ENCODE data around the gene TRPM1.
"Not testable (repeated sequence)": the region's sequence is repeated elsewhere in the genome, so short reads cannot be mapped to it uniquely, and the experiment has no call there.

Gene TRPM1

DNA sequence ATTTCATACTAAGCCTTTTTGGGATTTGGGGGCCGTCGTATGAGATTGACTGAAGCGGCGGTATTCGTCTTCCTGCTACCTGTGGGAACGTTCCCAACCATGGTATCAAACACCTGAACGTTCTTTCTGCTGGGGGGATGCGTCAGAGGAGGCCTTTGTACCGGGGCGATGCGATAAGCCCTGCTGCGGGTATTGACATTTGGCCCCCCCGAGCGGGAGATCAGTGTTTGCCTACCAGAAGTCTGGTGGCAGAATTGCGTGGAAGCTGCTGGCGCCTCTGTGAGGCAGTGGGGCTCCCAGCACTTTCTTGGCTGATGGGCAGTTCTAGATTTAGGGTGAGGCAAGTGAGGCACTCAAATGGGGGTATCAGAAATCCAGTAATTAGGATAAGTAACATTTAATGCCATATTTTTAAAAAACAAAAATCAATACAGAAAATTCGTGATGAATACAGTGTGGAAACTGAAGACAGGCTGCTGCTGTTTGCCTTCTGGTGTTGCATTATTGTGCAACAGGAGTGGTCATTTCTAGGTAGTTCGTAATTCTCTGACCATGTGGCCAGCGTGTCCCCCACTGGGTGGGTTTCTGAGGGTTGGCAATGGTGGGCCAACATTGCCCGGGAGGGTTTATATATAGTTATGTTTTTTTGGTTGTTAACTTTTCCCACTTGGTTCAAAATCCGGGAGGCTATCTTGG, 12.7 kb downstream of the TRPM1 start:
- no peak for DNase-seq
- in situ Hi-C loops (cut with HindIII; ENCODE audit: low pct_ligation_motif_present, low pct_unique_long_range_greater_than_20kb, low sequenced_read_pairs), result no loop called here

DNA sequence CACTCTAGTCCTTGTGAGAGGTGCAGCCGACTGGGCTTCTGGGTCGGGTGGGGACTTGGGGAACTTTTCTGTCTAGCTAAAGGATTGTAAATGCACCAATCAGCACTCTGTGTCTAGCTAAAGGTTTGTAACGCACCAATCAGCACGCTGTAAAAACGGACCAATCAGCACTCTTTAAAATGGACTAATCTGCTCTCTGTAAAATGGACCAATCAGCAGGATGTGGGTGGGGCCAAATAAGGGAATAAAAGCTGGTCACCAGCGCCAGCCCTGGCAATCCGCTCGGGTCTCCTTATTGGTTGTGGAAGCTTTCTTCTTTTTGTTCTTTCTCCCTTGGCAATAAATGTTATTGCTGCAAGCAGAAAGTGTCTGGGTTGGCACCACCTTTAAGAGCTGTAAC, 13.5 kb downstream of the TRPM1 start:
- in situ Hi-C loops (cut with HindIII; ENCODE audit: low pct_ligation_motif_present, low pct_unique_long_range_greater_than_20kb, low sequenced_read_pairs); DNase-seq: not testable (repeated sequence)

DNA sequence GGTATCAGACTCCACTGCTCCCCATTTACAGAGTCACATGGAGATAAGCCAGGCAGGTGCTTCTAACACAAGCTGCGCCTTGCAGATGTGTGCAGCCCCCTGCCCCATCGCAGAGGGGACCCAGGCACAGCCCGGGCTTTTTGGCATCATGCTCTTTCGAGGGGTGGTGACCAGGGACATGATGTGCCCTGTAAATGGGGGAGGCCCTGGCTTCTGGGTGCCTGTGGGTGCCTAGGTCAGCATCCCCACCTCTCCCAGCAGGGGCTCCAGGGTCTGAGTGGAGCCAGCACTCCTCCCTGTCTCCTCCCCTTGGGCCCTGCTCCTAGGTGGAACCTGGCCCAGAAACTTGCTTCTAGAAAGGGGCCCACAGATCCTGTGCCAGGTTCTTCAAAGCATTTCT, 15.2 kb downstream of the TRPM1 start:
- in situ Hi-C loops (cut with HindIII; ENCODE audit: low pct_ligation_motif_present, low pct_unique_long_range_greater_than_20kb, low sequenced_read_pairs), result no loop called here
- DNase-seq, result no peak

DNA sequence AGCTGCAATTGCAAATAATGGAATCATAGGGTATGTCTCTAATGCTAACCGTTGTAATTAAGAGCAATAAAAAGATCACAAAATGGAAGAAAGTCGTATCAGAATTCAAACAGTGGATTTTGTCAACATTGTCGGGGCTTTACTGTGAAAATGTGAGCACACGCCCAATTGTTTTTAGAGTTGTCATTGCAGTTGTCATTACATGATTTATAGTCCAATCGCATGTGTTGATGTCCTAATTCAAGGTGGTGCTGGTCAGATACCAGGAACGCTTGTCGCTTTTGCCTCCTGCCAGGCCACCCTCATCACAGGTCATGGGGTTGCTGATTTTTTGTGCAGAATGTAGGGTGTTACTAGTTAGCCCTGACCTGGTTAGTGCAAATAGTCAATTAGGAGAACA, 16.2 kb downstream of the TRPM1 start:
- in situ Hi-C loops (cut with HindIII; ENCODE audit: low pct_ligation_motif_present, low pct_unique_long_range_greater_than_20kb, low sequenced_read_pairs), result no loop called here
- DNase-seq, result no peak

DNA sequence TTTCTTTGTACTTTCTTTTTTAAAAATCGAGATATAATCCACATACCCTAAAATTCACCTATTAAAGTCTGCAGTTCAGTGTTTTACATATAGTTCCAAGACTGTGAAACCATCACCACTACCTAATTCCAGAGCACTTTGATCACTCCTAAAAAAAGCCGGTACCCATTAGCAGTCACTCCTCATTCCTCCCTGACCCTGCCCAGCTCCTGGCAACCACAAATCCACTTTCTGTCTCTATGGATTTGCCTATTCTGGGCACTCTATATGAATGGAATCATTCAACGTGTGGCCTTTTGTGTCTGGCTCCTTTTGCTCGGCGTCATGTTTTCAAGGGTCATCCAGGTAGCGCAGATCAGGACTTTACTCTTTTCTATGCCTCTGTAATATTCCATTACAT, 17.3 kb downstream of the TRPM1 start:
- no peak for DNase-seq
- in situ Hi-C loops (cut with HindIII; ENCODE audit: low pct_ligation_motif_present, low pct_unique_long_range_greater_than_20kb, low sequenced_read_pairs), result no loop called here

DNA sequence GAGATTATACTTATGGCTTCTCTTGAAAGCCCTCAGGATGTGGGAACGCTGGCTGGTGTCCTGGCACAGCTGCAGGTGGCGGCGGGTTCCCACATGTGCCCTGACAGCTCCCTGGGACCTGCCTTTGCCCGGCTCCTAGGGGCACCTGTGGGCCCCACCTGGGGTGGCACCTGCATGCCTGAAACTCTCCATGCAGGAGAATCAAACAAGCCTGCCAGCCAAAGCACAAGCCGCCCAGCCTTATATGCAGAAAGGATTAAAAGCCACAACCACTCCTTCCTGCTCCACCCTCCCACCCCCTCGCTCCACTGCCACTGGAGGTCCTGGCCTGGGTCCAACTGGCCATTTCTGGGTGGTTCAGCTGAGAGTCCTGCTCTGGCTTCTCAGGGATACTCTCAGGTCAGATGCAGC, 18.1 kb downstream of the TRPM1 start:
- in situ Hi-C loops (cut with HindIII; ENCODE audit: low pct_ligation_motif_present, low pct_unique_long_range_greater_than_20kb, low sequenced_read_pairs), result no loop called here
- DNase-seq, result no peak

DNA sequence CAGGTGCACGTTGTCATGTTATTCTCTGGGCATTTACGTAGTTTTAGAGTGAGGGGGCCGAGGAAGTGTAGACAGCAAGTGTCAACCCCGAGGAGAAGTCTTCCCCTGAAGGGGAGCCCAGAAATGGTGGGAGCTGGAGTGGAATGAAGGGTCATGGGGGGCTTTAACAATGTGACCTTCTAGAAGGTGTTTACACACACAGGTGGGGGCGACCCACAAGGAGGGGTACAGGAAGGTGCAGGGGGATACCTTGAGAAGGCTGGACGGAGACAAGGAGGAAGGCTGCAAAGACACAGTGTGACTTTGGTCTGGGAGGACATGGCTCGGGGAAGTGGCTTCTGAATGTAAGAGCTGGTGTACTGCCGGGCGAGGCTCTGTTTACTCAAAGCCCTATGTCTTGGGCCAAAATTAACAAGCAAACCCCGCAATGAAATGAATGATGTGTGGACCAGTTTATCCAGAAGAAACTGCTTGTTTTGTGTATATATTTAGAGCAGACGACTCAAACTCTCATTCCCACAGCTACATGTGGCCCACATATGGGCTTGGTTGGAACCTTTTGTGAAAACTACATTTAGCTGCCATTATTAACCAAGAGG, 18.7 kb downstream of the TRPM1 start:
- DNase-seq, result no peak

DNA sequence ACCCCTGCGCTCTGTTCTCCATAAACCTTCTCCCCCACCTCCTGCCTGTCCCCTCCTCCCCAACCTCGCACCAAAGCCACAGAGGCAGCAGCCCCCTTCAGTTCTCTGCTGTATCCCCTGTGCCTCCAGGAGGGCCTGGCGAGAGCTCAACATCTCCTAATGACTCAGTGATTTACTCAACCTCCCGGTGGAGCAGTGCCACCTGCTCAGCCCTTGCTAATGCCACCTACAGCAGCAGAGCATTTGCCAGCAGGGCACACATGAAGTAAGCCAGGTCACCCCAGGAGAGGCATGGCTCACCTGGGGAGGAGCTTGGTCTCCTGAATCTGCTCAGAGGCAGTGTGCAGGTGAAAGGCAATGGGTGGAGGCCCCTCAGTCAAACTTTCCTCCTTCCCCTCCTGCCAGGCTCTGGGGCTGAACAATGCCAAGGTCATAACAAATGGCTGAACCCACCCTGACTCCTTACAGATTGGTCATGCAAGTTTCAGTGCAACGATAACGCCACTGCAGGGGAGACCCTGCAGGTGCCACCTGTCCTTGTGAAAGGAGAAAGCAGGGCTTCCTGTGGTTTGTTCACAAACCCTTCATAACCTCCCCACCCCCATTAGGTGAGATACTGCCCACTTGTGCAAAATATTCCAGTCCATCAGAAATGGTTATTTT, 19.8 kb downstream of the TRPM1 start:
- in situ Hi-C loops (cut with HindIII; ENCODE audit: low pct_ligation_motif_present, low pct_unique_long_range_greater_than_20kb, low sequenced_read_pairs), result no loop called here

More for the DNA sequence above, 18.7 kb downstream of the TRPM1 start:
- in situ Hi-C loops (cut with HindIII; ENCODE audit: low pct_ligation_motif_present, low pct_unique_long_range_greater_than_20kb, low sequenced_read_pairs), result no loop called here

DNA sequence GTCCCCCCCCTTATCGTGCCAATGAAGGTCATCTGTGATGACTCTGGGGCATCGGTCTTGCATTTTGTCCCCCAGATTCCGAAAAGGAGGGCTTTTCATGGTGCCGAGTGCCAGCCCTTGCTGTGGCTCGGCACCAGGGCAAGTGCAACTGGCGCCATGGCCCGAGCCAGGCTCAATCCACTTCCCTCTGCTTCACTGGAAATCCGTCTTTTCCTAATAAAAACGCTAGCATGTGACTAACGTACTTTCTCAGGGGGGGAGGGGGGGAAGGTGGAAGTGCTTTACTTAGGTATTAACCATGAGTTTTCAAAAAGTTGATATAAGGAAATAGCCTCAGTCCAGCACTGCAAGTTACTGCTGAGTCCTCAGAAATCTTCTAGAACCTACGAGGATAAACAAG, 20.5 kb downstream of the TRPM1 start:
- in situ Hi-C loops (cut with HindIII; ENCODE audit: low pct_ligation_motif_present, low pct_unique_long_range_greater_than_20kb, low sequenced_read_pairs), result no loop called here
- DNase-seq, result peak; percentile 8

More for the DNA sequence above, 19.8 kb downstream of the TRPM1 start:
- peak; percentile 26 for DNase-seq

DNA sequence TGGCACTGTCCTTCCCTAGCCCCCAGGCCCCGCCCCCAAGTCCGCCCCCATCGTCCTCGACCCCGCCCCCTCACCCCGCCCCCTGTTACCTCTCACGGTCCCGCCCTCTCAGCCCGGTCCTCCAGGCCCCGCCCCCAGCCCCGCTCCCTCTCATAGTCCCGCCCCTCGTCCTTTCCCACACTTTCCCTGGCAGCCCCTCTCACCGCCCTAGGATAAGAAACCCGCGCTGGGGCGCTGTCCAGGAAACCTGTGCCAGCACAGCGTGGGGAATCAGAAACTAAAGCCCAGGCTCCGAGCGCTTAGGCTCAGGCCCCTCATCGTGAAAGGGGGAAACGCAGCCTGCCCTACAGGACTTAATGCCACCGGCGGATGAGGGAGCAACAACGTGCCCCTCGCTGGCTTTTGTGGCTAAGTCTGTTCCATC, 20.9 kb downstream of the TRPM1 start:
- in situ Hi-C loops (cut with HindIII; ENCODE audit: low pct_ligation_motif_present, low pct_unique_long_range_greater_than_20kb, low sequenced_read_pairs), result no loop called here
- DNase-seq, result peak; percentile 82

DNA sequence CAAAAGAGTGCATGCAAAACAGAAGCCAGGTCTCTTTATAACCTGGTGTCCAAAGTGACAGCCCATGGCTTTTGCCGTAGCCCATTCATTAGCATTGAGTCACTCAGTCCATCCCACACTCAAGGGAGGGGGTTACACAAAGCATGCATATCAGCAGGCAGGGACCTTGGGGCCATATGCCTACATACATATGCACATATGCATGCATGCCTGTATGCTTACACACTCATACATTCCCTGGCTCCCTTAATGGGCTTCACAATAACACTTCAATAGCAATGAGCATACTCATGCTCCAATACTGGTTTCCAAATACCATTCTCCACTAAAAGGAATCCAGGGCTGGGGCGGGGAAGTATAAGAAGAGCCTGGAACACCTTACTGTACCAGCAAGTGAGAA, 22.0 kb downstream of the TRPM1 start:
- in situ Hi-C loops (cut with HindIII; ENCODE audit: low pct_ligation_motif_present, low pct_unique_long_range_greater_than_20kb, low sequenced_read_pairs), result no loop called here
- DNase-seq, result no peak

DNA sequence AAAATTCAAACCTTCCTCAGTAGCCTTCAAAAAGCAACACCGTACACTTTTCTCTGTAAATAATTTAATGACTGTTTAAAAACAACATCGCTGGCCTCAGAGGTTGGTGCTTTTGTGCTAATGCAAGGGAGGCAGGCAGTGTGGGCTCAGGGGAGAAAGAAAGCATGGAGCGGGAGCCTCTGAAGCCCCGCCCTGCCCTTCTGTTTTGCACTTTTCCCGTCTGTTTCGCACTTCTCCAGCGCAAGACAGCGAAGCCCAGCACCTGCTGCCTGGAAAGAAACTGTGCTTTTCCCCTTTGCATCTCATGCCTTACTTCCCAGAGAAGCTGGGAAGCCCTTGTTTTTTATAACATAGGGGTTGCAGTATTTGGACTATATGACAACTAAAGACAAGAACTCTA, 23.1 kb downstream of the TRPM1 start:
- in situ Hi-C loops (cut with HindIII; ENCODE audit: low pct_ligation_motif_present, low pct_unique_long_range_greater_than_20kb, low sequenced_read_pairs), result no loop called here
- DNase-seq, result no peak

DNA sequence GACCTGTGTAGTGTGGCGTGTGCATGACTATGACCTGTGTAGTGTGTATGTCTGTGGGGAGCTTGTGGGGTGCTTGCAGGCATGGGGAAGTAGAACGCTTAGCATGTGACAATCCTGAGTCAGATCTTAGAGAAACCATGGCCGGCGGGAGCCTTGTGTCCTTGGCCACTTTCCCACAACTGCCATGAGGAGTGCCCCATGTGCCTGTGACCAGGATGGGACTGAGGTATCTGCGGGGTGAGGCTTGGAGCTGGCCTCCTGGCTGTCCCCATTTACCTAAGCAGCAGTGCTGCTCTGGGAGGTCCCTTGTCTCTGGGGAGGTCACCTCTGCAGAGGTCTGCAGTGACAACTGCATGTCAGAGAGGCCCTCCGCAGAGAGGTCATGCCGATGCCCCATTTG, 23.6 kb downstream of the TRPM1 start:
- in situ Hi-C loops (cut with HindIII; ENCODE audit: low pct_ligation_motif_present, low pct_unique_long_range_greater_than_20kb, low sequenced_read_pairs), result no loop called here
- no peak for DNase-seq

DNA sequence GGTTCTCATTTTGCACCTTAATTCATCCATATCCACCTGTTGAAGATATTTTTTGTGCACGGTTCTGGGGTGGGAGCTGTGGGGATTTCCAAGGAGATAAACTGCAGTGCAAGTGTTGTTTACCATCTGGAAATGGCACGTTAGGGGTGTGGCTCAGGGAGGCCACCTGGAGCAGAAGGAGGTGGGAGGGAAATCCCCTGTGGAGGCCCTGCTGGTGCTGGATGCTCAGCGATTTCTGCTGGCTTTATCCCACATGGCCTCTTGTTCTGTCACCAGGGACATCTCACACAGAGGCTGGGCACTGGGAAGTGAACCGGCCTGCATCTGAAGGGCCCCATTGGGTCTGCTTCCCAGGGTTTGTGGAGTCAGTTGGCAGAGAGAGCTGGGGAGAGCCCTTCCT, 24.3 kb downstream of the TRPM1 start:
- in situ Hi-C loops (cut with HindIII; ENCODE audit: low pct_ligation_motif_present, low pct_unique_long_range_greater_than_20kb, low sequenced_read_pairs), result no loop called here
- no peak for DNase-seq

DNA sequence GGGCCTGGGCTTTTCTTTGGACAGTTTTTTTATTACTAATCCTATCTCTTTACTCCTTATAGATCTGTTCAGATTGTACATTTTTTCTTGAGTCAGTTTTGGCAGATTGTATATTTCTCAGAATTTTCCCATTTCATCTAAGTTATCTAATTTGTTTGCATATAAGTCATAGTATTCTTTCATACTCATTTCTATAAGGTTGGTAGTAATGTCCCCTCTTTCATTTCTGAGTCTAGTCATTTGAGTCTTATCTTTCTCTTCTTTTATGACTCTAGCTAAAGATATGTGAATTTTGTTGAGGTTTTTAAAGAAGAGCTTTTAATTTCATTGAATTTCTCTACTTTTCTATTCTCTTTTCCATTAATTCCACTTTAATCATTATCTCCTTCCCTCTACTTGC, 27.2 kb downstream of the TRPM1 start:
- in situ Hi-C loops (cut with HindIII; ENCODE audit: low pct_ligation_motif_present, low pct_unique_long_range_greater_than_20kb, low sequenced_read_pairs), result no loop called here
- DNase-seq, result no peak

DNA sequence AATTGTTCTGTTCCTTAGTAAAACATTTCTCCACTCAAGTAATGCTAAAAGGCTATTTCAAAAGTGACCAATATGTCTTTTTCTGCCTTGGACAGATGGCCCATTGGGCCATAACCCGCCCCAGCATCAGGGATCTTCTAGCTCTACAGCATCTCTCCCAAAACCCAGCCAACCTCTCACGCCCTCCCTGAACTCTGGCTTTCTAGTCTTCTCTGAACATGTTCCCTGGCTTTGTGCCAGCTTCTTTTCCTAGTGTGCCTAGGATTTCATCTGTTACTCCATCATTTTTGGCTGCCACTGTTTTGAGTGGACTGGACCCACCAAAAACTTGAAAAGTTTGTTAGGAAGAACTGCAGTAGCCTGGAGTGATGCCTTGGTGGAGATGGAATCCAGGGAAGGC, 30.7 kb downstream of the TRPM1 start:
- in situ Hi-C loops (cut with HindIII; ENCODE audit: low pct_ligation_motif_present, low pct_unique_long_range_greater_than_20kb, low sequenced_read_pairs), result no loop called here

DNA sequence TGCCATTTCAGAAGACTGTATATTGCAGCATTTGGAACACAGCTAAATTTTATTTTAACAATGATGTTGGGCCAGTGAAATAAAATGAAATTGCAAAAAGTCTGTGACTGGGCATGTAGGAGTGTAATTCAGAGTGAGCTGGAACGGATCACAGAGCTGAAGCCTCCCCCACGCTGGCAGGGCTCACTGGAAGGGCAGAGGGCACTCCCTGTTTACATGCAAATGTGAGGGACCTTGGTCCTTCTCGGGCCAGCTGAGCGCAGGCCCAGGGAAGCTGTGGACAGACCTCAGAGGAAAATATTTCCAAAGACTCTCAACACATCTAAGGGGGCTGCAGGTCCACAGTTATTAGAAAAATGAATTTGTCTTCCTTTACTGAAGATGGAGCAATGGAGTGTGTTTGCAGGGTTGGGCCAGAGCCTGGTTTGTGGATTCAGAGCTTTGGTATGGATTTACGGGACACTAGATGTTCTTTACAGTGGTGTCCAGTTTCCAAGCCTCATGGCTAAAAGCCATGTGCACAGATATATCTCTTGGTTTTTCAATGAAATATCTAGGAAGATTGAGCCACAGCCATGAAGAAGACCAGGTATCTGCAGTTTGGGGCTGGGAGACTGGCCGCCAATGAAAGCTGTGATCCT, 32.0 kb downstream of the TRPM1 start:
- no peak for DNase-seq
- in situ Hi-C loops (cut with HindIII; ENCODE audit: low pct_ligation_motif_present, low pct_unique_long_range_greater_than_20kb, low sequenced_read_pairs), result no loop called here

More for the DNA sequence above, 30.7 kb downstream of the TRPM1 start:
- no peak for DNase-seq

DNA sequence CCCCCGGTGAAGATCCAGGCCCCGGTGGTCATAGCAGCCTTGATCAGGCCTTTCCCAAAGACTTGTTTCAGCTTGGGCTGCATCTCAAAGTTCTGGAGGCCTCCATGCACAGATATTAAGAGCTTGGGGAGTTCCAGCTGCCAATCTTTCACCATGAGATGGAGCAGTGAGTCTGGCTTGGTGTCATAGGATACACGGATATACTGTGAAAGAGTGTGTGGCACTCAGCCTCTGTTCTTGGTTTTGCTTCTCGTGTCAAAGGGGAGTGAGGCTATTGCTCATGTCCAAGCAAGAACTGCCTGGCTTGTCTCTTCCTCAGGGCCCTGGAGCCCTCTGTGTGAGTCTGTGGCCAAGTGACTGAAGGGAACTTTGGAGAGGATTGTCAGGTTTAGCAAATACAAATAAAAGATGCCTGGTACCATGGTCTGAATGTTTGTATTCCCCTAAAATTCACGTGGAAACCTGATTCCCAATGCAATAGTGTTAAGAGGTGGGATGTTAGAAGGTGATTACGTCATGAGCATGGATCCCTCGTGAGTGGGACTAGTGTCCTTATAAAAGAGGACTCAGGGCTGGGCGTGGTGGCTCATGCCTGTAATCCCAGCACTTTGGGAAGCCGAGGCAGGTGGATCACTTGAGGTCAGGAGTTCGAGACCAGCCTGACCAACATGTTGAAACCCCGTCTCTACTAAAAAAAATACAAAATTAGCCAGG, 33.5 kb downstream of the TRPM1 start:
- in situ Hi-C loops (cut with HindIII; ENCODE audit: low pct_ligation_motif_present, low pct_unique_long_range_greater_than_20kb, low sequenced_read_pairs), result no loop called here
- no peak for DNase-seq

DNA sequence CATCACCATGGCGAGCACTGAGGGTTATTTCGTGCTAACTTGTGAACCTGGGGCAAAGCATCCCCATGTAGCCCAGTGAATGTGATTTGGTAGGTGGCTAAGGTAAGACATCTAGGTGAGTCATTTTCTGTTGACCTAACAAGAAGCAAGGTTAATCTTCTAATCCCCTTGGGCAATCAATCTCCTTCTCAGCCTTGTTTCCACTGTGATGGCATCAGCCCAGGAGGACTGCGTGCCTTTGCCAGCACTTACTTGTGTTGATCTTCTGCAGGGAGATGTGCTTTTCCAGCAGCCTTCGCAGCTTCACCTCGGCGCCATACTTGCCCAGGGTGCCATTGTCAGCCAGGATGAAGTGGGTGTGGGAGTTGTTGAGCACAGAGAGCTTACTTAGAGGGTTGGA, 35.7 kb downstream of the TRPM1 start:
- in situ Hi-C loops (cut with HindIII; ENCODE audit: low pct_ligation_motif_present, low pct_unique_long_range_greater_than_20kb, low sequenced_read_pairs), result no loop called here
- no peak for DNase-seq
